ENCODE data around the gene PCDHA1. TPM values are rescaled to one million over a fixed set of nuclear protein-coding genes. Genes with fewer than 3 reads are reported as not detected.

The PCDHA1 gene
- total and polyA plus RNA-seq, 2 experiments from 2014 or later = 0.81 to 1.6 TPM

DNA sequence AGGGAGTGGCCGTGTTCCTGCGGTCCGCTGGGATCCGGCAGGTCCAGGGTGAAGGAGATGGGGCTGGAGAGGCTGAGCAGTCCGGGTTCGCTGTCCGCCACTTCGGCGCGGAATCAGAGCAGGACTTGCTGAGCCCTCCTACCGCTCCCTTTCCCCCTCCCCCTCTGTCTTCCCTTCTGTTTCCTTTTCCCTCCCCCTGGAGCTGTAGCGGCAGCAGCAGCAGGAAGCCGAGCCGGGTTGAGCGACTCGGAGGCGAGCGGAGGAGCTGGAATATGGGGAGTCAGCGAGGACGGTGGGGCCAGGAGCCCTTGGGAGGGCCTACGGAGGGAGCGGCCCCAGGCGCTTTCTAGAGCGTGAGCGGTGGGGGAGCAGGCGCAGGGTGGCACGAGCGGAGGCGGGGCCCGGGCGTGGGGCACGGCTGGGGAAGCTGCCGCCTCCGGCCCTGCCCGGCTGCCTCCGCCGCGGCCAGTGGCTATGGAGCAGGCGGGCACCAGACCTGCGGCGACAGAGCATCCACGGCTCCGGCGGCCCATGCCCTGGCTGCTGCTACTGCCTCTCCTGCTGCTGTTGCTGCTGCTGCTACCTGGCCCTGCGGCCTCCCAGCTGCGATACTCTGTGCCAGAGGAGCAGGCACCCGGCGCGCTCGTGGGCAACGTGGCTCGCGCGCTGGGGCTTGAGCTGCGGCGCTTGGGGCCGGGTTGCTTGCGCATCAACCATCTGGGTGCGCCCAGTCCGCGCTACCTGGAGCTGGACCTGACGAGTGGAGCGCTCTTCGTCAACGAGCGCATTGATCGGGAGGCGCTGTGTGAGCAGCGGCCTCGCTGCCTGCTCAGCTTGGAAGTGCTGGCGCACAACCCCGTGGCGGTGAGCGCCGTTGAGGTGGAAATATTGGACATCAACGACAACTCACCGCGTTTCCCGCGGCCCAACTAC, 180.6 kb downstream of the PCDHA1 start, which contains the start of gene PCDHAC2:
PCDHAC2 (plus strand) TSS at position 184 of the 933 bp plus-strand sequence; CDS start at position 475, 291 bp downstream.
- peaks cover 43% of the 10 kb centered on the region for H3K4me1 Mint-ChIP-seq
- Histone ChIP-seq H3K4me1 (ENCODE audit: insufficient read depth) (peaks cover 14% of the 10 kb centered on the region), H3K4me3 (peak within 1 kb of the TSS; percentile 93), H3K27me3 (ENCODE audit: insufficient read depth) (peaks cover 43% of the 10 kb centered on the region), H2AFZ (peak within 1 kb of the TSS; percentile 86), H3K4me2 (peak within 1 kb of the TSS; percentile 99), H3F3A (replicated peaks; ENCODE audit: low read depth) (no peaks in the 10 kb centered on the region), H3K36me3 (ENCODE audit: insufficient read depth) (no peaks in the 10 kb centered on the region), H3K9me2 (ENCODE audit: insufficient read depth) (no peaks in the 10 kb centered on the region), H3K79me2 (replicated peaks; ENCODE audit: insufficient read depth) (0 out of 2 replicates have a peak, but pooled peaks cover 7% of the 10 kb centered on the region), H3K27ac (ENCODE audit: low read depth) (peak within 1 kb of the TSS; percentile 53; the same call in 1 of the 2 replicates), H4K20me1 (replicated peaks; ENCODE audit: insufficient read depth) (0 out of 2 replicates have a peak, but pooled peaks cover 3% of the 10 kb centered on the region)
- peak within 1 kb of the TSS; percentile 38; the same call in 1 of the 2 replicates for H3K27ac Mint-ChIP-seq
- DNase-seq (ENCODE audit: low spot score) (peak; percentile 94), ATAC-seq (peak; percentile 75)
- peaks cover 26% of the 10 kb centered on the region for H3K27me3 Mint-ChIP-seq (ENCODE audit: insufficient read depth, low read depth, poor library complexity)
- peak within 1 kb of the TSS; percentile 90 for H3K4me3 Mint-ChIP-seq
- TF ChIP-seq, protein P1, sequence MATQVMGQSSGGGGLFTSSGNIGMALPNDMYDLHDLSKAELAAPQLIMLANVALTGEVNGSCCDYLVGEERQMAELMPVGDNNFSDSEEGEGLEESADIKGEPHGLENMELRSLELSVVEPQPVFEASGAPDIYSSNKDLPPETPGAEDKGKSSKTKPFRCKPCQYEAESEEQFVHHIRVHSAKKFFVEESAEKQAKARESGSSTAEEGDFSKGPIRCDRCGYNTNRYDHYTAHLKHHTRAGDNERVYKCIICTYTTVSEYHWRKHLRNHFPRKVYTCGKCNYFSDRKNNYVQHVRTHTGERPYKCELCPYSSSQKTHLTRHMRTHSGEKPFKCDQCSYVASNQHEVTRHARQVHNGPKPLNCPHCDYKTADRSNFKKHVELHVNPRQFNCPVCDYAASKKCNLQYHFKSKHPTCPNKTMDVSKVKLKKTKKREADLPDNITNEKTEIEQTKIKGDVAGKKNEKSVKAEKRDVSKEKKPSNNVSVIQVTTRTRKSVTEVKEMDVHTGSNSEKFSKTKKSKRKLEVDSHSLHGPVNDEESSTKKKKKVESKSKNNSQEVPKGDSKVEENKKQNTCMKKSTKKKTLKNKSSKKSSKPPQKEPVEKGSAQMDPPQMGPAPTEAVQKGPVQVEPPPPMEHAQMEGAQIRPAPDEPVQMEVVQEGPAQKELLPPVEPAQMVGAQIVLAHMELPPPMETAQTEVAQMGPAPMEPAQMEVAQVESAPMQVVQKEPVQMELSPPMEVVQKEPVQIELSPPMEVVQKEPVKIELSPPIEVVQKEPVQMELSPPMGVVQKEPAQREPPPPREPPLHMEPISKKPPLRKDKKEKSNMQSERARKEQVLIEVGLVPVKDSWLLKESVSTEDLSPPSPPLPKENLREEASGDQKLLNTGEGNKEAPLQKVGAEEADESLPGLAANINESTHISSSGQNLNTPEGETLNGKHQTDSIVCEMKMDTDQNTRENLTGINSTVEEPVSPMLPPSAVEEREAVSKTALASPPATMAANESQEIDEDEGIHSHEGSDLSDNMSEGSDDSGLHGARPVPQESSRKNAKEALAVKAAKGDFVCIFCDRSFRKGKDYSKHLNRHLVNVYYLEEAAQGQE (IDR thresholded peaks at IDR 0.05; ENCODE audit: unreplicated experiment) = no peak
- TF ChIP-seq, protein P2, sequence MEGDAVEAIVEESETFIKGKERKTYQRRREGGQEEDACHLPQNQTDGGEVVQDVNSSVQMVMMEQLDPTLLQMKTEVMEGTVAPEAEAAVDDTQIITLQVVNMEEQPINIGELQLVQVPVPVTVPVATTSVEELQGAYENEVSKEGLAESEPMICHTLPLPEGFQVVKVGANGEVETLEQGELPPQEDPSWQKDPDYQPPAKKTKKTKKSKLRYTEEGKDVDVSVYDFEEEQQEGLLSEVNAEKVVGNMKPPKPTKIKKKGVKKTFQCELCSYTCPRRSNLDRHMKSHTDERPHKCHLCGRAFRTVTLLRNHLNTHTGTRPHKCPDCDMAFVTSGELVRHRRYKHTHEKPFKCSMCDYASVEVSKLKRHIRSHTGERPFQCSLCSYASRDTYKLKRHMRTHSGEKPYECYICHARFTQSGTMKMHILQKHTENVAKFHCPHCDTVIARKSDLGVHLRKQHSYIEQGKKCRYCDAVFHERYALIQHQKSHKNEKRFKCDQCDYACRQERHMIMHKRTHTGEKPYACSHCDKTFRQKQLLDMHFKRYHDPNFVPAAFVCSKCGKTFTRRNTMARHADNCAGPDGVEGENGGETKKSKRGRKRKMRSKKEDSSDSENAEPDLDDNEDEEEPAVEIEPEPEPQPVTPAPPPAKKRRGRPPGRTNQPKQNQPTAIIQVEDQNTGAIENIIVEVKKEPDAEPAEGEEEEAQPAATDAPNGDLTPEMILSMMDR (conservative IDR thresholded peaks at IDR 0.05; ENCODE audit: low read depth in 2 of 2) = peak in 1 of 2 experiments; percentile 9; a peak in 1 of 4 replicates
- TF ChIP-seq, protein P3, sequence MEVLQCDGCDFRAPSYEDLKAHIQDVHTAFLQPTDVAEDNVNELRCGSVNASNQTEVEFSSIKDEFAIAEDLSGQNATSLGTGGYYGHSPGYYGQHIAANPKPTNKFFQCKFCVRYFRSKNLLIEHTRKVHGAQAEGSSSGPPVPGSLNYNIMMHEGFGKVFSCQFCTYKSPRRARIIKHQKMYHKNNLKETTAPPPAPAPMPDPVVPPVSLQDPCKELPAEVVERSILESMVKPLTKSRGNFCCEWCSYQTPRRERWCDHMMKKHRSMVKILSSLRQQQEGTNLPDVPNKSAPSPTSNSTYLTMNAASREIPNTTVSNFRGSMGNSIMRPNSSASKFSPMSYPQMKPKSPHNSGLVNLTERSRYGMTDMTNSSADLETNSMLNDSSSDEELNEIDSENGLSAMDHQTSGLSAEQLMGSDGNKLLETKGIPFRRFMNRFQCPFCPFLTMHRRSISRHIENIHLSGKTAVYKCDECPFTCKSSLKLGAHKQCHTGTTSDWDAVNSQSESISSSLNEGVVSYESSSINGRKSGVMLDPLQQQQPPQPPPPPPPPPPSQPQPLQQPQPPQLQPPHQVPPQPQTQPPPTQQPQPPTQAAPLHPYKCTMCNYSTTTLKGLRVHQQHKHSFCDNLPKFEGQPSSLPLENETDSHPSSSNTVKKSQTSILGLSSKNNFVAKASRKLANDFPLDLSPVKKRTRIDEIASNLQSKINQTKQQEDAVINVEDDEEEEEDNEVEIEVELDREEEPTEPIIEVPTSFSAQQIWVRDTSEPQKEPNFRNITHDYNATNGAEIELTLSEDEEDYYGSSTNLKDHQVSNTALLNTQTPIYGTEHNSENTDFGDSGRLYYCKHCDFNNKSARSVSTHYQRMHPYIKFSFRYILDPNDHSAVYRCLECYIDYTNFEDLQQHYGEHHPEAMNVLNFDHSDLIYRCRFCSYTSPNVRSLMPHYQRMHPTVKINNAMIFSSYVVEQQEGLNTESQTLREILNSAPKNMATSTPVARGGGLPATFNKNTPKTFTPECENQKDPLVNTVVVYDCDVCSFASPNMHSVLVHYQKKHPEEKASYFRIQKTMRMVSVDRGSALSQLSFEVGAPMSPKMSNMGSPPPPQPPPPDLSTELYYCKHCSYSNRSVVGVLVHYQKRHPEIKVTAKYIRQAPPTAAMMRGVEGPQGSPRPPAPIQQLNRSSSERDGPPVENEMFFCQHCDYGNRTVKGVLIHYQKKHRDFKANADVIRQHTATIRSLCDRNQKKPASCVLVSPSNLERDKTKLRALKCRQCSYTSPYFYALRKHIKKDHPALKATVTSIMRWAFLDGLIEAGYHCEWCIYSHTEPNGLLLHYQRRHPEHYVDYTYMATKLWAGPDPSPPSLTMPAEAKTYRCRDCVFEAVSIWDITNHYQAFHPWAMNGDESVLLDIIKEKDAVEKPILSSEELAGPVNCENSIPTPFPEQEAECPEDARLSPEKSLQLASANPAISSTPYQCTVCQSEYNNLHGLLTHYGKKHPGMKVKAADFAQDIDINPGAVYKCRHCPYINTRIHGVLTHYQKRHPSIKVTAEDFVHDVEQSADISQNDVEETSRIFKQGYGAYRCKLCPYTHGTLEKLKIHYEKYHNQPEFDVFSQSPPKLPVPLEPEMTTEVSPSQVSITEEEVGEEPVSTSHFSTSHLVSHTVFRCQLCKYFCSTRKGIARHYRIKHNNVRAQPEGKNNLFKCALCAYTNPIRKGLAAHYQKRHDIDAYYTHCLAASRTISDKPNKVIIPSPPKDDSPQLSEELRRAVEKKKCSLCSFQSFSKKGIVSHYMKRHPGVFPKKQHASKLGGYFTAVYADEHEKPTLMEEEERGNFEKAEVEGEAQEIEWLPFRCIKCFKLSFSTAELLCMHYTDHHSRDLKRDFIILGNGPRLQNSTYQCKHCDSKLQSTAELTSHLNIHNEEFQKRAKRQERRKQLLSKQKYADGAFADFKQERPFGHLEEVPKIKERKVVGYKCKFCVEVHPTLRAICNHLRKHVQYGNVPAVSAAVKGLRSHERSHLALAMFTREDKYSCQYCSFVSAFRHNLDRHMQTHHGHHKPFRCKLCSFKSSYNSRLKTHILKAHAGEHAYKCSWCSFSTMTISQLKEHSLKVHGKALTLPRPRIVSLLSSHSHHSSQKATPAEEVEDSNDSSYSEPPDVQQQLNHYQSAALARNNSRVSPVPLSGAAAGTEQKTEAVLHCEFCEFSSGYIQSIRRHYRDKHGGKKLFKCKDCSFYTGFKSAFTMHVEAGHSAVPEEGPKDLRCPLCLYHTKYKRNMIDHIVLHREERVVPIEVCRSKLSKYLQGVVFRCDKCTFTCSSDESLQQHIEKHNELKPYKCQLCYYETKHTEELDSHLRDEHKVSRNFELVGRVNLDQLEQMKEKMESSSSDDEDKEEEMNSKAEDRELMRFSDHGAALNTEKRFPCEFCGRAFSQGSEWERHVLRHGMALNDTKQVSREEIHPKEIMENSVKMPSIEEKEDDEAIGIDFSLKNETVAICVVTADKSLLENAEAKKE (CRISPR knock-in tag; IDR thresholded peaks at IDR 0.05) = no peak
- no peak for TF ChIP-seq ZNF331 (CRISPR knock-in tag; IDR thresholded peaks at IDR 0.05; ENCODE audit: low read depth)
- TF ChIP-seq EZH2 (IDR thresholded peaks at IDR 0.05; ENCODE audit: low read depth, unreplicated experiment) = peak; percentile 47
- TF ChIP-seq POLR2AphosphoS5 (IDR thresholded peaks at IDR 0.05; ENCODE audit: low read depth) = peak; percentile 48
- H3K9me3 Mint-ChIP-seq = no peaks in the 10 kb centered on the region
- peaks cover 4% of the 10 kb centered on the region; the same call in 2 of the 3 replicates for H3K36me3 Mint-ChIP-seq (ENCODE audit: low read depth)
